Endothelial cell of hepatic sinusoid (primary cell): ENCODE results near the gene PNPLA3.

Experiments used
- in situ Hi-C: cut with HindIII; loops from 2 replicates; pipeline ENCODE4 v1.10.0; 2017; ENCODE audit warnings: low sequenced_read_pairs

The PNPLA3 gene

DNA sequence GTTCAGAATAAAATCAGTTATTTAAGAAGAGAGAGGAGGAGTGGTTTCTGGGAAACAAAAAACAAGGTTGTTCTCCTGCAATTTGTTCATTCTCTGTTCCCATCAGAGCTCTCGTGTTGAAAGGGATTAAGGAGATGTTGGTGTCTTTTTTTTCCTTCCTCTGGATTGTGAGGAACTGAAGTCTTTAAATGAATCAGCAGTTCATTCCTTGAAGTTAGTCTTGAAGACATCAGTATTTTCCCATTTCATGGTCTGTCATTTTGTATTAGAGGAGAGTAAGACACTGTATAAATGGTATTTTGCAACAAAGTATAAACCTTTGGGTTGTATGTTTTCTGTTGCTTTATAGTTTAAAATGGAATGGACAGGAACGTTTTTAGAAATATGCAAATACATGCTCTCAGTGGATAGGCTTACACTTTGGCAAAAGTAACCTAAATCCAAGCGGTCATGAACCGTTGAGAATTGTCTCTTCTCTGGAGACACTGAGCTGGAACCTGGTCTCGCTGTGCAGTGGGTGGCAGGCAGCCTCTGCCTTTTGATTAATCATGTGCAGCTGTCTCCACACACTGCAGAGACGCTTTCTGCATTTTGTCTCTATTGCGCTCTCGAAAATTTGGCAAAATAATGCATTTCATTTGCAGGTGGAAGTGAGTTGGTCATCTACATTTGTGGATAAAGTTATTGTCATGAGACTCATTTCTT, 64.7 kb downstream of the PNPLA3 start:
- in situ Hi-C loops = loop anchor here (5.0 kb wide), 1 partner anchor 34 kb away; the partner anchor contains the start of gene PARVB

DNA sequence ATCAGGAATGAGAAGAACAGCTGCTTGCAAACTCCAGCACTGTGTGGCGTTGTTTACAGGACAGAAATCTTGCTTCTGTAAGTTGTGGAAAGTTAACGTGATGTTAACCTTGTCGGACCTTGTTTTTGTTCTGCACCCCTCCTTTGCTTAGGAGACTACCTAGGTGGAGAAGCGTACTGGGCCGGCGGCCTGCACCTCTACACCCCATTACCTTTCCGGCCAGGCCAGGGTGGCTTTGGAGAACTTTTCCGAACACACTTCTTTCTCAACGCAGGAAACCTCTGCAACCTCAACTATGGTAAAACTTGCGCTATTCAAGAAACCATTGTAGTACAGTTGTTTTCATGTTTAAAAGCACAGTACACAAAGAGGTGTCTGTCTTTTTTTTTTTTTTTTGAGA, 65.4 kb downstream of the PNPLA3 start:
- in situ Hi-C loops = loop anchor here (5.0 kb wide), 1 partner anchor 33 kb away; the partner anchor contains the start of gene PARVB

DNA sequence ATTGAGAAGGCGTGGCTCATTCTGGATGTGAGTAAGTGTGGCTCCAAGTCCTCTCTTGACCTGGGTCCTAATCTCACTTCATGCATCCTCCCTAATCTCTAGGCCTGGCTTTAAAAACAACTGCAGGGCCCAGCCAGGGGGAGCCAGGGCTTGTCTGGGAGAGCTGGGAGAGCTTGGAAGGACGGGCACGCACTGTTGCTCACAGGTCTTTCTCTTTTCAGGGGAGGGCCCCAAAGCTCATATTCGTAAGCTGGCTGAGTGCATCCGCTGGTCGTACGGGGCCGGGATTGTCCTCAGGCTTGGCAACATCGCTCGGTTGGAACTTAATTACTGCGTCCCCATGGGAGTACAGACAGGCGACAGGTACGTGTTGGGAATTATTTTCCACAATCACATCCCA, 66.4 kb downstream of the PNPLA3 start:
- in situ Hi-C loops = loop anchor here (5.0 kb wide), 1 partner anchor 172 kb away; no protein-coding TSS in a partner anchor

DNA sequence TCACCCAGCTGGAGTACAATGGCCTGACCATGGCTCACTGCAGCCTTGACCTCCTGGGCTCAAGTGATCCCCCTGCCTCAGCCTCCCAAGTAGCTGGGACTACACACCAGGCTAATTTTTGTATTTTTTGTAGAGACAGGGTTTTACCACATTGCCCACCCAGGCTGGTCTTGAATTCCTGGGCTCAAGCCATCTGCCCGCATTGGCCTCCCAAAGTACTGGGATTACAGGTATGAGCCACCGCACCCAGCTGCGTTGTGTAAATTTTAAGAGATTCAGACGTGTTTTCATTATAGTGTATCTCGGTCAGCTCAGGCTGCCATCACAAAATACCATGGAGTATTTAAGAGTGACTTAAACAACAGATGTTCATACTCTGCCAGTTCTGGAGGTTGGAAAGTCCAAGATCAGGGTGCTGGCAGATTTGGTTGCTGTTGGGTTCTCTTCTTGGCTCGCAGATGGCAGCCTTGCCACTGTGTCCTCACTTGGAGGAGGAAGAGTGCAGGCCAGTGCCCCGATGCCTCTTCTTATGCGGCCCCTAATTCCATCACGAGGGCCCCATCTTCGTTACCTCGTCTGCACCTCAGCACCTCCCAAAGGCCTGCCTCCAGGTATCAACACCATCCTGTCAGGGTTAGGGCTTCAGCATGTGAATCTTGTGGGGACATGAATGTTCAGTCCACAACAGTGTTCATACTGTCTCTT, 67.9 kb downstream of the PNPLA3 start:
- in situ Hi-C loops = loop anchor here (5.0 kb wide), 1 partner anchor 171 kb away; no protein-coding TSS in a partner anchor

DNA sequence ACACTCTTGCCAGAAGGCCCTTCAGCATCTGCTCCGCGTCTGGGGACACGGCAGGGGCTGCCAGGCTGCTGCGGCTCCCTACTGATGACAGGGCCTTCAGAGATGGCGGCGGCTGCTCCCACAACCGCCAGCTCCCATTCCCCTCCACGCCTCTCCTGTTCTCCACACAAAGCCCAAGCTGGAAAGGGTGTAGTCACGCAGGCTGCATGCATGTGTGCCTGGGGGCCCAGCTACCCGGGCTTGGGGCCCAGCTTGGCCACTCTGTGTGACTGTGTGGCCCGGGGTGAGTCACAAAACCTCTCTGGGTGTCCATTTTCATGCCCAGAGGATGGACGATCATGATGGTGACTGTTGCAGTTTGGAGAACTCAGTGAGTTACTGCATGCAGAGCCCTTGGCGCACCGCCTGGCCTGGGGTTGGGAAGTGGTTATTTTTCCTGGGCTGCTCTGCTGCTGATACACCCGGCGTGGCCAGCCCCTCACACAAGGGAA, 68.8 kb downstream of the PNPLA3 start:
- in situ Hi-C loops = loop anchor here (5.0 kb wide), 1 partner anchor 170 kb away; no protein-coding TSS in a partner anchor

DNA sequence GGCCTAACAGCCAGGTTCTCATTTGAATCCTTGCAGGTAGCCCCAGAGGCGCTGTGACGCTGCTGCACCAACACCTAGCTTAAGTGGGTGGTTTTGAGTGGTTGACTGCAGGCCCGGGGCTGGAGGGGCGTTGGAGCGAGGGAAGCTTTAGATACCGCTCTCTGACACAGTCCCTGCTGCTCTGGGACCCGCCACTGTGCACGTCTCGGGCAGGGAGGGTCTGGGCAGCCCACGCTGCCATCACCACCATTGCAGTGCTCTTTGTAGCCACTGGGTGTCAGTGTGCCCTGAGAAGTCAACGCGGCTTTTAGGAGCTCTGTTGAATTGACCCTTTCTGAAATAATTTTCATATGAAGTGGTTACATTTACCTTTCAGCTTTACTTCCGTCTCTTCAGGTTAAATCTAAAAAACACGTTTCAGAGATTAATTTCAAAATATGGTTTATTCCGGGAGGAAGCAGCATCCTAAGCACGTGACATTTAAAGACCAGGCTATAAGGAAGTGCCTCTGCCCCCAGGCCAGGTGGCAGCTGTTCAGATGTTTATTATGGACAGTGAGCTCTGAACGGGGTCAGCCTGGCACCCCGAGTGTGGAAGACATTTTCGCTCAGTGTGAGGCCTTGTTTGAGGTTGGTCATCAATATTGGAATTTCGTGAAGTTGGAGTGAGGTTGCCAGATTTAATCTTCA, 69.6 kb downstream of the PNPLA3 start:
- in situ Hi-C loops = loop anchor here (5.0 kb wide), 1 partner anchor 169 kb away; no protein-coding TSS in a partner anchor

DNA sequence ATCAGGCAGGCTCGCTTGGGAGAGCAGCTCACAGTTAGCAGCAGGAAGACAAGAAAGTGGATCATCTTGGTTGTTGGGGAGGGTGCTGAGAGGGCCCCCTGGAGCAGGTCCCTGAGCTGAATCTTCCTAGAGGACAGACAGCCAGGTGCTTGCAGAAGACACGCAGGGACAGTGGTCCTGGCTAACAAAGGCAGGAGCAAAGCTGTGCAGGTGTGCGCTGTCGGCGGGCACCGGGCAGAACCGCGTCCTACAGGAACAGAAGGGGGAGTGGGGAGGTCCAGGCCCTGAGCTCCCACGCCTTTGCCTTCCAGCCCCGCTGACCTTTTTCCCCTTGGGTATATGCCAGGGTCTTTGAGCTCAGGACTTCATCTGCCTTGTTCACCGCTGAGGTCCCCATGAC, 70.4 kb downstream of the PNPLA3 start:
- in situ Hi-C loops = loop anchor here (5.0 kb wide), 1 partner anchor 168 kb away; no protein-coding TSS in a partner anchor

DNA sequence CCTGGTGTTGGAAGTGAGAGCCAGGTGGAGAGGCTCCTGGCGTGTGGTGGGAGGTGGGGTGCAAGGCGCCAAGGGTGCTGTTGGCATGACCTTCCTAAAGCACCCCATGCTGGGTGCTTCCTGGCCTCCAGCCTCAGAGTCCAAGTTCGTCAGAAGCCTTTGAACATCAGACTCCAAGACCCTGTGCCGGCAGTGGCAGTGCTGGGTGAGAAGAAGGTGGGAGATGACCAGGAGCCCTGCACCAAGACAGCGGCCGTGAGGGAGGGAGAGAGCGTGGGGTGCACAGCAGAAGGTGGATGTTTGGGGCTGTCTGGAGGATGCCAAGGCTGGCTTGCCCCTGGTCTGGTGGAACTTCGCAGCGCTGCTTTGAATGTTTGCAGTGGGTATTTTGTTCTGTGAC, 70.8 kb downstream of the PNPLA3 start:
- in situ Hi-C loops = loop anchor here (5.0 kb wide), 1 partner anchor 168 kb away; no protein-coding TSS in a partner anchor

DNA sequence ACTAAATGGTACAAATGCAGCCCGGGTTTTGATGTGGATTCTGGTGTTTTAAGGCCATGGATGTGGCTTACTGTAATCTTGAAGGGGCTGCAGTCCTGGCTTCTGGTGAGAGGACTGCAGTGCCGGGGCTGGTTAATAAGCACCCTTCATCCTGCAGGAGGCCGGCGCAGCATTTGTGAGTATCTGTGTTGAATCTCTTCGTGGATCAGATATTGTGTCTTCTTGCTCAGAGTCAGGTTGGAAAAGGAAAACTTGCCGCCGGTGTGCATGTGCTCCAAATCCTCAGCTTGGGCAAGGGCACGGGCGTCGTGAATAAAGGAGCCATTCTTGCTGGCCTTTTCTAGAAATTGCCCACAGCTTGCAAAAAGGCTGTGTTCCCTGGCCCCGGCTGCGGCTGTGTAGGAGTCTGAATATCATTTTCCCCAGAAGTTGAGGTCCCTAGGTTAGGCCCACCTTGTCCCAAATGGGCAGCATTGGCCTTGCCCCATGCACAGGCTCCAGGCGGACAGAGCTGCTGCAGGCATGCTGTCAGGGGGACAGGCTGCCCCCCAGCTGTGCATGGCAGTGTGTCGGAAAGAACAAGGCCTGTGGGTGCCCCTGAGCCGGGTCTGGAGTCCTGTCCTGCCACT, 71.6 kb downstream of the PNPLA3 start:
- in situ Hi-C loops = no loop called here

DNA sequence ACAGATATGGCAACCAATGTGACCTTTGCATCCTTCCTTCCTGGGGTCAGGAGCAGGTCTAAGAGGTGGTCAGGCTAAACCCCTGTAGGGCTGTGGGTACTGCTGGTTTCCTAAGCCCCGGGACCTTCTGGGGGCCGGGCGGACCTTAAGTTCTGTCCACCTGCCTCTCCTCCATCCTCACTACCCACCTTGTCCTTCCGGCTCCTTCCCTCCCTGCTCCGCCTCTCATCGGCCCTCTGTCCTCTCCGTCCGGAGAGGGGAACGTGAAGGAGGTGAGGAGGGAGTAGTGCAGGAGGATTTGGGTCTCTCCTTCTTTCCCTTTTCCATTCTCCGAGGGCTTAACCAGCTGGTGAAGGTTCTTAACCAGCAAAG, 72.2 kb downstream of the PNPLA3 start:
- in situ Hi-C loops = no loop called here

DNA sequence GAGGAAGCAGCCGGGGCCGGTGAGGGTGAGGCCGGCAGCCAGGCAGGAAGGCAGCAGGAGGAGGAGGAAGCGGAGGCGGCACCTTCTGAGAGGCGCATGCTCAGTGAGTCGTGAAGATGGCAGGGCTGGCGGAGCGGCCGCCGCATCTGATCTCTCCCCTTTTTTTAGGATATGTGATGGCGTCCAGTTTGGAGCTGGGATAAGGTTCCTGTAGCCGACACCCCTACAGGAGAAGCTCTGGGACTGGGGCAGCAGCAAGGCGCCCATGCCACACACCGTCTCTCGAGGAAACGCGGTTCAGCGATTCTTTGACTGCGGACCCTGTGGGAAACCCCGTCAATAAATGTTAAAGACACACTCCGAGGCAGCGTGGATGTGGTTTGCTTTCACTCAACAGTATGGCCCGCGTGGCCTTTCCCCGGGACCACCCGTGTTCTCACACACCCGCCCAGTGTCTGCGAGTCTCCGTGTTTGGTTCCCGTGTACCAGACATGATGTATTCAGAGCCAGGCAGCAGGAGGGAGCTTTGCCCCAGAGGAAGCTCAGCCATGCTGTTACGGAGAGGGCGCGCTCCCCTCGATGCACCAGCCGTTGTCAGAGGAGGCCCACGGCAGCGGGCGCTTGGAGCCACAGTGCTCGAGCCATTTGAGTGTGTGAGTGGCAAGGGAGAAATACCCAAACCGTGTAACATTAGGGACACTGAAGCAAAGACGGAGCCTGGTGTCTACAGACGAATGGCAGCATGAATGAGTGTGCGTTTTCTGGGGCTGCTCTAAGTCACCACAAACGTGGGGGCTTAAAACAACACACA, 72.8 kb downstream of the PNPLA3 start:
- in situ Hi-C loops = no loop called here

DNA sequence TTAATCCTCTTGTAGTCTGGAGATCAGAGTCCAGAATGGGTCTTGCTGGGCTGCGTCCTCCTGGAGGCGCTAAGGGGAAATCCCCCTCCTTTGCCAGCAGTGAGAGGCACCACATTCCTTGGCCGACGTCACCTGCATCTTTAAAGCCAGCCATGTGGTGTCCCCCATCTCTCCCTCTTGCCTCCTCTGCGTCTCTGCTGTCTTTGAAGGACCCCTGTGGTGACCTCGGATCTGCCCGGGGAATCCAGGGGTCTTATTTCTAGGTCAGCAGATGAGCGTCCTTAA, 73.3 kb downstream of the PNPLA3 start:
- in situ Hi-C loops = no loop called here
